ENCODE results near the gene PACS1. TPM values are rescaled to one million over a fixed set of nuclear protein-coding genes. Genes with fewer than 3 reads are reported as not detected.
"Not testable (repeated sequence)": the region's sequence is repeated elsewhere in the genome, so short reads cannot be mapped to it uniquely, and the experiment has no call there.

PACS1 gene
- total RNA-seq, 1 donor from 2014 or later = 24.9 TPM

- TF ChIP-seq, protein P1, sequence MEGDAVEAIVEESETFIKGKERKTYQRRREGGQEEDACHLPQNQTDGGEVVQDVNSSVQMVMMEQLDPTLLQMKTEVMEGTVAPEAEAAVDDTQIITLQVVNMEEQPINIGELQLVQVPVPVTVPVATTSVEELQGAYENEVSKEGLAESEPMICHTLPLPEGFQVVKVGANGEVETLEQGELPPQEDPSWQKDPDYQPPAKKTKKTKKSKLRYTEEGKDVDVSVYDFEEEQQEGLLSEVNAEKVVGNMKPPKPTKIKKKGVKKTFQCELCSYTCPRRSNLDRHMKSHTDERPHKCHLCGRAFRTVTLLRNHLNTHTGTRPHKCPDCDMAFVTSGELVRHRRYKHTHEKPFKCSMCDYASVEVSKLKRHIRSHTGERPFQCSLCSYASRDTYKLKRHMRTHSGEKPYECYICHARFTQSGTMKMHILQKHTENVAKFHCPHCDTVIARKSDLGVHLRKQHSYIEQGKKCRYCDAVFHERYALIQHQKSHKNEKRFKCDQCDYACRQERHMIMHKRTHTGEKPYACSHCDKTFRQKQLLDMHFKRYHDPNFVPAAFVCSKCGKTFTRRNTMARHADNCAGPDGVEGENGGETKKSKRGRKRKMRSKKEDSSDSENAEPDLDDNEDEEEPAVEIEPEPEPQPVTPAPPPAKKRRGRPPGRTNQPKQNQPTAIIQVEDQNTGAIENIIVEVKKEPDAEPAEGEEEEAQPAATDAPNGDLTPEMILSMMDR (conservative IDR thresholded peaks at IDR 0.05; ENCODE audit: low read depth, low read length) = no peak
- DNase-seq (ENCODE audit: low read depth) = no peak
- no peak overlapping the region for H3K4me3 ChIP-seq (ENCODE audit: low read depth, low read length)
Measured at GRCh38 chr11:66243782-66244535, 173.9 kb downstream of the PACS1 start.

- H3K4me3 ChIP-seq (ENCODE audit: low read depth, low read length) = no peak overlapping the region
- TF ChIP-seq, protein P1 (conservative IDR thresholded peaks at IDR 0.05; ENCODE audit: low read depth, low read length) = no peak
- DNase-seq (ENCODE audit: low read depth) = no peak
Measured at GRCh38 chr11:66247295-66247694, 177.2 kb downstream of the PACS1 start.

DNA sequence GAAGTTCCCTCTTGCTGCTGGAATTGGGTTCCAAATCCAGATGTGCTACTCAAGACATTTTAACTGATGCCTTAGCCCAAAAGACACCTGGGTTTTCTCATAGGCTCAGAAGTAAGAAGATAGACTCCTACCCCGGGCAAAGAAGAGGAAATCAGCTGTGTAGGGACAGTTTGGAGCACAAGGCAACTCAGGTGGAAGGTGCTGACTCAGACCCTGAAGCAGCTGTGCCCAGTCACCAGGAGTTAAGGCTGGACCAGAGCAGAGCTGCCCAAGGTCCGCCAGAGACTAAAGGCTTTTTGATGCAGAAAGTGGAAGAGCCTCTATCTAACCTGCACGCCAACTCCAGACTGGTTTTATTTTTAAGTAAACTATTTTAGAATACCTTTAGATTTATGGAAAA is 177.7 kb downstream of the PACS1 start:
- H3K4me3 ChIP-seq (ENCODE audit: low read depth, low read length) = no peak overlapping the region
- TF ChIP-seq, protein P1 (conservative IDR thresholded peaks at IDR 0.05; ENCODE audit: low read depth, low read length) = no peak
- no peak for DNase-seq (ENCODE audit: low read depth)

GRCh38 chr11:66248903-66249302 is 178.8 kb downstream of the PACS1 start:
- H3K4me3 ChIP-seq (ENCODE audit: low read depth, low read length) = no peak overlapping the region

DNA sequence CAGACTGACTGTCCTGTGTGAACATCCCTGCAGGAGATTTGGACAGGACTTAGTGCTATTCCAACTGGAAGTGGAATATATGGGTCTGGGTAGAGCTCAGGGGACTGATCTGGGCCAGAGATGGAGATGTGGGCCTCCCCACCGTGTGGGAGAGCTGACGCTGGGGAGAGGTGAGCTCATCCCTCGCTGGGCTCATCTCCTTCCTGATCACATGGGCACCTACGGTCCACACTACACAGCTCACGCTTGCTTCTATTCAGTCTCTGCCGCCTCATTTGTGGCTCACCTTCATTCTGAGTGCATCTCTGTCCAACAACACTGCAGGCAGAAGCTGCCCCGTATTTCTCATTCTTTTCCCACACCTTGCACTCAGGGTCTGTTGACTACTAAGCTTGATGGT is 181.7 kb downstream of the PACS1 start:
- TF ChIP-seq, protein P1 (conservative IDR thresholded peaks at IDR 0.05; ENCODE audit: low read depth, low read length) = no peak
- no peak overlapping the region for H3K4me3 ChIP-seq (ENCODE audit: low read depth, low read length)
- DNase-seq (ENCODE audit: low read depth) = no peak

More at GRCh38 chr11:66248903-66249302, 178.8 kb downstream of the PACS1 start:
- TF ChIP-seq, protein P1 (conservative IDR thresholded peaks at IDR 0.05; ENCODE audit: low read depth, low read length) = no peak
- DNase-seq (ENCODE audit: low read depth) = no peak

GRCh38 chr11:66253081-66253480 is 183.0 kb downstream of the PACS1 start:
- DNase-seq (ENCODE audit: low read depth); H3K4me3 ChIP-seq (ENCODE audit: low read depth, low read length): not testable (repeated sequence)

DNA sequence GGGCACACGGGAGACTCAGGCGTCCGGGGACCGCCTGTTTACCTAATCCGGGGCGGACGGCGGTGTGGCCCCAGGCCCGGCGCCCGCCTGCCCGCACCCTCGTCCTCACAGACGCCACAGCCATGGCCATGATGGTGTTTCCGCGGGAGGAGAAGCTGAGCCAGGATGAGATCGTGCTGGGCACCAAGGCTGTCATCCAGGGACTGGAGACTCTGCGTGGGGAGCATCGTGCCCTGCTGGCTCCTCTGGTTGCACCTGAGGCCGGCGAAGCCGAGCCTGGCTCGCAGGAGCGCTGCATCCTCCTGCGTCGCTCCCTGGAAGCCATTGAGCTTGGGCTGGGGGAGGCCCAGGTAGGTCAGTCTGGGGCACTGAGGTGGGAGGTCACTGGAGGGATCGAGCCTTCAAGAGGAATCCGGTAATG is 188.4 kb downstream of the PACS1 start:
- TF ChIP-seq, protein P1 (conservative IDR thresholded peaks at IDR 0.05; ENCODE audit: low read depth, low read length) = peak; percentile 3
- DNase-seq (ENCODE audit: low read depth) = no peak
- peak overlapping the region; percentile 98 for H3K4me3 ChIP-seq (ENCODE audit: low read depth, low read length)

All from epithelial cell of proximal tubule (primary cell).